OCI-LY7 (cell line): ENCODE data around the gene KCTD4. TPM values are rescaled to one million over a fixed set of nuclear protein-coding genes. Genes with fewer than 3 reads are reported as not detected.

Source experiments
- BruUV-seq: library from RNA; stranded (reverse); fragments of 400-500 nt; replicated peaks from 2 replicates; lab custom pipeline; 2021; lab: Mats Ljungman, UMichigan
- CTCF ChIA-PET: fragments of 300-600 bp; sonication (Branson Sonifier 250); formaldehyde crosslinking; loops from one replicate; lab custom pipeline; 2022; ENCODE audit warnings: antibody characterized with exemption; ENCODE audit not compliant: unreplicated experiment; lab: Charles Lee
- POLR2A ChIA-PET: fragments of 300-600 bp; sonication (Branson Sonifier 250); formaldehyde crosslinking; loops from one replicate; lab custom pipeline; 2022; ENCODE audit warnings: antibody characterized with exemption; lab: Charles Lee
- DNase-seq: peaks from one replicate; pipeline ENCODE4 v3.0.0-alpha.2; 2015; ENCODE audit warnings: low spot score
- H2AFZ ChIP-seq: fragments of 200-600 bp; sonication (generic), shearing (Covaris generic); 2 replicates; pipeline ENCODE4 v1.6.1; 2014; ENCODE audit warnings: mild to moderate bottlenecking, antibody characterized with exemption, low read length, moderate library complexity
- H3K27ac ChIP-seq: fragments of 200-600 bp; sonication (generic); 2 replicates; pipeline ENCODE4 v1.5.1; 2014; ENCODE audit warnings: mixed run types, low read depth, mild to moderate bottlenecking, moderate library complexity, low read length, inconsistent platforms; ENCODE audit not compliant: poor library complexity, severe bottlenecking
- H3K36me3 ChIP-seq: fragments of 200-600 bp; sonication (generic); 2 replicates; pipeline ENCODE4 v1.6.1; 2014; ENCODE audit warnings: mild to moderate bottlenecking, antibody characterized with exemption, low read length, moderate library complexity, mixed read lengths; ENCODE audit not compliant: insufficient read depth
- H3K4me1 ChIP-seq: fragments of 200-600 bp; sonication (generic); 2 replicates; pipeline ENCODE4 v1.5.1; 2014; ENCODE audit warnings: mild to moderate bottlenecking, low read length; ENCODE audit not compliant: insufficient read depth, poor library complexity, severe bottlenecking
- H3K4me2 ChIP-seq: fragments of 200-600 bp; sonication (generic); 2 replicates; pipeline ENCODE4 v1.6.1; 2014; ENCODE audit warnings: mild to moderate bottlenecking, low read length
- H3K4me3 ChIP-seq: fragments of 200-600 bp; sonication (generic); 2 replicates; pipeline ENCODE4 v1.5.1; 2014; ENCODE audit warnings: mild to moderate bottlenecking, low read depth, low read length; ENCODE audit not compliant: poor library complexity, severe bottlenecking
- H3K79me2 ChIP-seq: fragments of 200-600 bp; sonication (generic); 2 replicates; pipeline ENCODE4 v1.6.1; 2016; ENCODE audit warnings: low read depth, mild to moderate bottlenecking, low read length, moderate library complexity, mixed read lengths; ENCODE audit not compliant: insufficient read depth
- H3K9me2 ChIP-seq: fragments of 200-600 bp; sonication (generic); 2 replicates; pipeline ENCODE4 v1.6.1; 2016; ENCODE audit warnings: mild to moderate bottlenecking, low read length, mixed read lengths; ENCODE audit not compliant: insufficient read depth
- H3K9me3 ChIP-seq: fragments of 200-600 bp; sonication (generic); 2 replicates; pipeline ENCODE4 v1.6.1; 2014; ENCODE audit warnings: mild to moderate bottlenecking, mixed run types, low read length, mixed read lengths
- H4K20me1 ChIP-seq: fragments of 200-600 bp; sonication (generic); 2 replicates; pipeline ENCODE4 v1.6.1; 2014; ENCODE audit warnings: mild to moderate bottlenecking, antibody characterized with exemption, low read length, moderate library complexity, mixed read lengths; ENCODE audit not compliant: insufficient read depth
- CTCF ChIP-seq: fragments of 200-600 bp; sonication (generic); conservative IDR thresholded peaks from 2 replicates; pipeline ENCODE4 v1.5.1; 2014; ENCODE audit warnings: mild to moderate bottlenecking, antibody characterized with exemption, low read length, moderate library complexity, mixed read lengths
- EZH2phosphoT487 ChIP-seq: fragments of 200-600 bp; sonication (generic); IDR thresholded peaks from 2 replicates; pipeline ENCODE4 v1.6.1; 2018; ENCODE audit warnings: low read depth, borderline replicate concordance, mild to moderate bottlenecking, mixed run types, antibody characterized with exemption, low read length, moderate library complexity, mixed read lengths
- intact Hi-C: fragments of 100-400 bp; cut with micrococcal nuclease; formaldehyde crosslinking; loops from one replicate; pipeline ENCODE4 v1.10.0; 2022; ENCODE audit not compliant: unreplicated experiment
- total RNA-seq, 2 experiments: library from RNA; depleted of rRNA in 1 of 2; stranded (reverse); fragments of >200 nt in 1 of 2; shearing (Covaris generic) in 1 of 2; gene quantifications; 2 replicates each; pipeline ENCODE4 v1.2.3, GENCODE V29; 2014 to 2022

KCTD4 gene
- total RNA-seq, 2 experiments from 2014 or later, result not detected

- Histone ChIP-seq H4K20me1 (no peaks in the 10 kb centered on the region), H3K9me2 (no peaks in the 10 kb centered on the region), H3K27ac (no peak overlapping the region), H2AFZ (no peak overlapping the region), H3K9me3 (no peaks in the 10 kb centered on the region), H3K4me3 (no peak overlapping the region), H3K4me1 (no peaks in the 10 kb centered on the region), H3K79me2 (no peaks in the 10 kb centered on the region), H3K4me2 (no peak overlapping the region), H3K36me3 (no peaks in the 10 kb centered on the region)
- intact Hi-C loops, result no loop called here
- ChIA-PET POLR2A (interaction anchor here (1.6 kb wide), 1 partner anchor 11 kb away, joined by 5 read pairs; no protein-coding TSS in a partner anchor), CTCF (no interaction called here)
- TF ChIP-seq EZH2phosphoT487 (no peak), CTCF (no peak)
- no TSS peak for BruUV-seq
- DNase-seq, result no peak
Observed at GRCh38 chr13:45219123-45219891, 18.5 kb upstream of the KCTD4 start.

GRCh38 chr13:45218689-45219088 lies 17.8 kb upstream of the KCTD4 start:
- Histone ChIP-seq H4K20me1 (no peaks in the 10 kb centered on the region), H3K9me2 (no peaks in the 10 kb centered on the region), H3K9me3 (no peaks in the 10 kb centered on the region), H3K4me1 (no peaks in the 10 kb centered on the region), H3K27ac (no peak overlapping the region), H3K4me2 (no peak overlapping the region), H3K4me3 (no peak overlapping the region), H2AFZ (no peak overlapping the region), H3K79me2 (no peaks in the 10 kb centered on the region), H3K36me3 (peaks cover 2% of the 10 kb centered on the region; the same call in 1 of the 2 replicates)
- TF ChIP-seq CTCF (no peak), EZH2phosphoT487 (no peak)
- POLR2A ChIA-PET, result no interaction called here
- no TSS peak for BruUV-seq
- CTCF ChIA-PET, result no interaction called here
- intact Hi-C loops, result no loop called here
- no peak for DNase-seq

GRCh38 chr13:45216193-45216592 lies 15.3 kb upstream of the KCTD4 start:
- Histone ChIP-seq H3K4me3 (no peak overlapping the region), H3K79me2 (no peaks in the 10 kb centered on the region), H3K9me3 (no peaks in the 10 kb centered on the region), H2AFZ (no peak overlapping the region), H3K9me2 (no peaks in the 10 kb centered on the region), H4K20me1 (no peaks in the 10 kb centered on the region), H3K27ac (no peak overlapping the region), H3K4me2 (no peak overlapping the region), H3K36me3 (peaks cover 3% of the 10 kb centered on the region; the same call in 1 of the 2 replicates), H3K4me1 (no peaks in the 10 kb centered on the region)
- BruUV-seq, result no TSS peak
- no peak for TF ChIP-seq EZH2phosphoT487
- TF ChIP-seq CTCF, result no peak
- POLR2A ChIA-PET, result interaction anchor here (0.6 kb wide), 1 partner anchor 353 kb away, joined by 4 read pairs; no protein-coding TSS in a partner anchor
- no peak for DNase-seq
- CTCF ChIA-PET, result no interaction called here
- intact Hi-C loops, result no loop called here
